Adrenal gland (tissue), 5 donors: ENCODE results near the gene C17orf67.

Source experiments
- POLR2A ChIP-seq, 2 donors: fragments of 450-650 bp; IDR thresholded peaks; one replicate each; pipeline ENCODE4 v1.6.1; 2017; ENCODE audit warnings: antibody characterized with exemption in 2 of 2, mild to moderate bottlenecking in 2 of 2, moderate library complexity in 1 of 2
- TF ChIP-seq, protein P1 (sequence below), 6 experiments: fragments of 450-650 bp in 4 of 6; fragments of 200-600 bp in 2 of 6; sonication (generic) in 1 of 6; IDR thresholded peaks; 1 replicate in 5 of 6; 2 replicates in 1 of 6; pipeline versions ENCODE4 v1.5.1 to v1.8.0; 2016 to 2021; ENCODE audit warnings: antibody characterized with exemption in 6 of 6, mild to moderate bottlenecking in 2 of 6, moderate library complexity in 1 of 6
- donor health status: DM: no; HTN: no; CAD: no.

DNA sequence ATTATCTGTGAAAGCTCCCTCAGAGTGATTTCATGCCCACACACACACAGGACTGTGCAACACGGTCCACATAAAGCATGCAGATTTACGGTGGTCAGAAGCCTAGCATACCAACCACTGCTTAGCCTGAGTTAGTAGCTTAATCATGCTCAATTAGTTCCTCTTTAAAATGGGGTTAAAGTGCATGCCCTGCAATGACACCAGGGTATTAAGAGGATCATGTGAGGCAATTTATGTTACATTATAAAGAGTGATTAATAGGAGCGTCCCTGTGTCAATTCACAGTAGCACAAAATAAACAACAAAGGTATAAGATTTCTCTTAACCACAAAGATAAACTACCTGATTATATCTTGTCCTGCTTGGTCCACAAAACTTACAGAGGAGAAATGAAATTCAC is 39.8 kb downstream of the C17orf67 start:
- TF ChIP-seq, protein P1, sequence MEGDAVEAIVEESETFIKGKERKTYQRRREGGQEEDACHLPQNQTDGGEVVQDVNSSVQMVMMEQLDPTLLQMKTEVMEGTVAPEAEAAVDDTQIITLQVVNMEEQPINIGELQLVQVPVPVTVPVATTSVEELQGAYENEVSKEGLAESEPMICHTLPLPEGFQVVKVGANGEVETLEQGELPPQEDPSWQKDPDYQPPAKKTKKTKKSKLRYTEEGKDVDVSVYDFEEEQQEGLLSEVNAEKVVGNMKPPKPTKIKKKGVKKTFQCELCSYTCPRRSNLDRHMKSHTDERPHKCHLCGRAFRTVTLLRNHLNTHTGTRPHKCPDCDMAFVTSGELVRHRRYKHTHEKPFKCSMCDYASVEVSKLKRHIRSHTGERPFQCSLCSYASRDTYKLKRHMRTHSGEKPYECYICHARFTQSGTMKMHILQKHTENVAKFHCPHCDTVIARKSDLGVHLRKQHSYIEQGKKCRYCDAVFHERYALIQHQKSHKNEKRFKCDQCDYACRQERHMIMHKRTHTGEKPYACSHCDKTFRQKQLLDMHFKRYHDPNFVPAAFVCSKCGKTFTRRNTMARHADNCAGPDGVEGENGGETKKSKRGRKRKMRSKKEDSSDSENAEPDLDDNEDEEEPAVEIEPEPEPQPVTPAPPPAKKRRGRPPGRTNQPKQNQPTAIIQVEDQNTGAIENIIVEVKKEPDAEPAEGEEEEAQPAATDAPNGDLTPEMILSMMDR (IDR thresholded peaks at IDR 0.05): no peak
- no peak for TF ChIP-seq POLR2A (IDR thresholded peaks at IDR 0.05)
